NT2/D1 (cell line): ENCODE measurements around the gene ARF5.

Experiments
- DNase-seq: peaks from one replicate; pipeline ENCODE4 v3.0.0-alpha.2; 2011; ENCODE audit warnings: low read depth, low spot score
- H3K27me3 ChIP-seq: 2 replicates; pipeline ENCODE4 v1.6.0; 2011; ENCODE audit warnings: mild to moderate bottlenecking; ENCODE audit not compliant: insufficient read length, insufficient read depth
- H3K36me3 ChIP-seq: 2 replicates; pipeline ENCODE4 v1.6.1; 2011; ENCODE audit warnings: mild to moderate bottlenecking, low read length, mixed read lengths; ENCODE audit not compliant: insufficient read depth, insufficient read length
- H3K4me1 ChIP-seq: 2 replicates; pipeline ENCODE4 v1.5.1; 2011; ENCODE audit not compliant: insufficient read depth, insufficient read length
- H3K4me3 ChIP-seq: 2 replicates; pipeline ENCODE4 v1.5.1; 2011; ENCODE audit warnings: low read depth; ENCODE audit not compliant: insufficient read length
- H3K9ac ChIP-seq: 2 replicates; pipeline ENCODE4 v1.6.0; 2011; ENCODE audit warnings: low read depth; ENCODE audit not compliant: insufficient read length
- H3K9me3 ChIP-seq: 2 replicates; pipeline ENCODE4 v1.5.1; 2011; ENCODE audit warnings: mild to moderate bottlenecking, low read length; ENCODE audit not compliant: insufficient read depth
- SUZ12 ChIP-seq: IDR thresholded peaks from 2 replicates; pipeline ENCODE4 v1.6.1; 2011; ENCODE audit not compliant: insufficient read length, insufficient read depth; ENCODE audit errors: extremely low read depth
- YY1 ChIP-seq: IDR thresholded peaks from 2 replicates; pipeline ENCODE4 v1.6.1; 2011; ENCODE audit not compliant: insufficient read length, insufficient read depth
- ZNF274 ChIP-seq: IDR thresholded peaks from 2 replicates; pipeline ENCODE4 v1.6.1; 2011; ENCODE audit warnings: mild to moderate bottlenecking, low read depth, low read length

Gene ARF5

DNA sequence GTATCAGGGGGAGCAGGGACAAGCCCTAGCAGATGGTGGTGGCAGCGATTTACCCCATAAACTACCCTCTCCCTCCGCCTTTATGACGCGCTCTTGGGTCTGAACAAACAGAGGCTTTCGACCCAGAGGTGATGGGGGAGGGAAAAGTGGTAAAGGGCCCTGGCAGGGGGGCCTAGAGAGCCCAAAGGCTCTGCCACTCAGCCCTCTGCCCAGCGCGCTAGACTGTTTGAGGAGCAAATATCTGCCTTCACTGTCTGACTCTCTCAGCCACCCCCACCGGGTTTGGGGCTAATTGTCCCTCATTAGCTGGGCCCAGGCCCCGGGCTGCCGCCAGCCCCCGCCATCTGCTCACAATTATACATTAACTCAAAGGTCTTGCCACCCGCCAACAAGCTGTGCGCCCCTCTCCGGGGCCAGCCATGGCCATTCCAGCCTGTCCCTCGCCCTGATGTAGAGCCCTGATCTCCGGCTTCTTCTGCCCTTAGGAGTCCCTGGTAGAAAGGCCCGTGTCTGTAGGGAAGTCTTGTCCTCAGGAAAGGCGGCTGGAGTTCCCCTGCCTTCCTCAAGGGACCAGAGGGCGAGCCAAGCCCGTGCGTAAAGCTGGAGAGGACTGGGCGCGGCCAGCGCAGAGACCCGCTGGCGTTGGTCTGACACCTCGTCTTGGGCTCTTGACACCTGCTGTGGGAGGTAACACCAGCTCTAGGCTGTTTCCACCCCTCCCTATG is 31.6 kb downstream of the ARF5 start:
- no peak for DNase-seq
- peaks cover 45% of the 10 kb centered on the region for H3K27me3 ChIP-seq
- H3K36me3 ChIP-seq, result no peaks in the 10 kb centered on the region
- TF ChIP-seq SUZ12 (no peak), ZNF274 (no peak), YY1 (no peak)
- H3K9me3 ChIP-seq, result no peaks in the 10 kb centered on the region
- H3K4me3 ChIP-seq, result peak overlapping the region; percentile 36
- H3K4me1 ChIP-seq, result no peaks in the 10 kb centered on the region
- no peak overlapping the region for H3K9ac ChIP-seq

DNA sequence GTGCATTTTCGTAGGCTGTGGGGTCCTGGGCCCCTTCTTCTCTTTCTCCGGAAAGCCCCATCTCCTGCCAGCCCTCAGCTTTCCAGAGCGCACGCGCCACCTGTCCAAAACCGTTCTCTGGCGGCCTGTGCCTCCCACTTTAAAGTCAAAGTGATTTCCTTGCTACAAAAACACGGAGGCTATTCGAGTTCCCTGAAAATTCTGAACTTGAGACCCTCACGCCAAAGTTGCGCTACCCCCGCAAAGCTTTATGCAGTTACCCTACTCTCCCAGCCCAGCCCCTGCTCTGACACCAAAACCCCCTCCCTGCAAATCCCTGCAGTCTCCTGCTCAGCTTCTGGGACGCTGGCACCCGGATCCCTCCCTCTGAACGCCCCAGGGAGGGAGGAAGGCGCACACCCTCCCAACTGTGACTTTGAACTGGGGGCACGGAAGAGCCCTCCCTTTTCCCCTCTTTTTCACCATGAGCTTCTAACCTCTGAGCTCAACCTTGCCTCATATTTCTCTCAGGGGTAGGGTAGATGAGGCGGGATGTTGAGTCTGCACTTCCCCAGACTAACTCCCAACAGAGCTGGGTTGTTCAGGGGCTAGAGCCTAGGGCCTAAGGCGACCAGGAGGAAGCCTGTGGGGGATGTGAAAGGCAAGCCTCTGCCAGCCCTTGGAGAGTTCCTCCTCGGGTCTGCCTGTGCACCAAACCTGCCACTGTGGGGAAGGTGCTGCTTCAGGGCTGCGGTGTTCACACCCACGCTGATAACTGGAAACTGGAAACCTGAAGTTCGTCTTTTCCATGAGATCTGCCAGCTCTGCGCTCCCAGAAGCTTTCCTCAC is 32.4 kb downstream of the ARF5 start:
- TF ChIP-seq SUZ12 (no peak), YY1 (no peak), ZNF274 (no peak)
- no peak for DNase-seq
- Histone ChIP-seq H3K36me3 (no peaks in the 10 kb centered on the region), H3K4me3 (peak overlapping the region; percentile 36), H3K4me1 (no peaks in the 10 kb centered on the region), H3K27me3 (peaks cover 38% of the 10 kb centered on the region), H3K9ac (peak overlapping the region; percentile 43), H3K9me3 (no peaks in the 10 kb centered on the region)

DNA sequence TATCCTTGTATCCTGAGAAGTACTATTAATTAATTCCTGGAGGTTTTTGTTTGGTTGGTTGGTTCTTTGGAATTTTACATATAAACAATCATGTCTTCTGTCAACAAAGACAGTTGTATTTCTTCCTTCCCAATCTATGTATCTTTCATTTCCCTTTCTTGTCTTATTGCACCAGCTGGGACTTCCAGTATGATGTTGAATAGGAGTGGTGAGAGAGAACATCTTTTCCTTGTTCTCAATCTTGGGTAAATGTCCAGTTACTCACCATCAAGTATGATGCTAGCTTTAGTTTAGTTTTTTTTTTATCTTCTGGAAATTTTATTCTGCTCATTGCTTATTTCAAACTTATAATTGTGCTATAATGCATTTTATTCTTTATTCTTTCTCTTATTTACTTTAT is 37.1 kb downstream of the ARF5 start:
- Histone ChIP-seq H3K4me1 (no peaks in the 10 kb centered on the region), H3K4me3 (no peak overlapping the region), H3K9ac (no peak overlapping the region), H3K36me3 (no peaks in the 10 kb centered on the region), H3K27me3 (peaks cover 5% of the 10 kb centered on the region), H3K9me3 (no peaks in the 10 kb centered on the region)
- no peak for DNase-seq
- TF ChIP-seq ZNF274 (no peak), YY1 (no peak), SUZ12 (no peak)

DNA sequence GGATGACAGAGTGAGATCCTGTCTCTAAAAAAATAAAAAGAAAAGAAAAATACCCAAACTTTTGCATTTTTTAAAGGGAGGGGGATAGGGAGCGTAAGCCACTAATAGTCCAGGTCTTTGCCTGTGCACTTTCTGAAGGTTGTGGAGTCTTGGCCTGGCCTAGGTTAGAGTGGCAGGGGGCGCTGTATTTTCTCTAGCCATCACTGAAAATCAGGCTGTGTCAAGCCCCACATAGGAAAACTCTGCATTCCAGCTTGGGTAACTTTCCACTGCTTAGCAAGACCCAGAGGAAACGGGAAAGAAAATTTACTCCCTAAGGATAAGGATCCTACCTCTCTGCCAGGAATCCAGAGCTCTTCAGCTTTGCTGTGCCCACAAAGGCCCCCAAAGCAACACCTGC is 40.2 kb downstream of the ARF5 start:
- H3K9ac ChIP-seq, result no peak overlapping the region
- H3K9me3 ChIP-seq, result no peaks in the 10 kb centered on the region
- no peak overlapping the region for H3K4me3 ChIP-seq
- no peaks in the 10 kb centered on the region for H3K27me3 ChIP-seq
- H3K4me1 ChIP-seq, result no peaks in the 10 kb centered on the region
- no peak for TF ChIP-seq ZNF274
- no peak for TF ChIP-seq YY1
- TF ChIP-seq SUZ12, result no peak
- no peak for DNase-seq
- no peaks in the 10 kb centered on the region for H3K36me3 ChIP-seq

DNA sequence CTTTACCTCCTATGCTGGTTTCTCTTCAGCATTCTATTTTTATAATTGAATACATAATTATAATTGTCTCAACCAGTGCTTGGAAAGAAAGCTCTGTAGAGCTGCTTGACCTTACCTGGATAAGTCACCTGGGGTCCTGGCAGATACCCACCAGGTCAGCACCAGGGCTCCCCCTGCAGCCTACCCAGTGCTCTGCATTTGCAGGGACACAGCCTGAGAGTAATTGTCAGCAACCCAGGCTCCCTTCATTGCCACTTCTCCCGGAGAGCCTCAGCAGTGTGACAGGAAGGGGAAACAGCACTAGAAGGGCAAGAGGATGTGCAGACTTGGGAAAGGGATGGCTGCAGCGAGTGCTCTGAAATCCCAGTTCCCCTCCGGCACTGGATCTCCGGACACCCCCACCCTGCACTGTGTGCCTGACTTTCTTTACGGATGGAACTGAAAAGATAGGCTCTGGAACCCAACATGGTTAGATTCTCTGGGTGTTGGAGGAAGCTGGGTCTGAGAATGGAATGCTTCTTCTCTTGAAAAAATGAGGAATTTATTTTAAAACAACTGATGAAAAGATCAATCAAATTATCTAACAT is 41.1 kb downstream of the ARF5 start:
- H3K4me1 ChIP-seq, result no peaks in the 10 kb centered on the region
- H3K9me3 ChIP-seq, result no peaks in the 10 kb centered on the region; the same call in 1 of the 2 replicates
- H3K36me3 ChIP-seq, result no peaks in the 10 kb centered on the region
- H3K9ac ChIP-seq, result no peak overlapping the region
- no peak for DNase-seq
- no peak overlapping the region for H3K4me3 ChIP-seq
- TF ChIP-seq SUZ12 (no peak), YY1 (no peak), ZNF274 (no peak)
- H3K27me3 ChIP-seq, result no peaks in the 10 kb centered on the region

DNA sequence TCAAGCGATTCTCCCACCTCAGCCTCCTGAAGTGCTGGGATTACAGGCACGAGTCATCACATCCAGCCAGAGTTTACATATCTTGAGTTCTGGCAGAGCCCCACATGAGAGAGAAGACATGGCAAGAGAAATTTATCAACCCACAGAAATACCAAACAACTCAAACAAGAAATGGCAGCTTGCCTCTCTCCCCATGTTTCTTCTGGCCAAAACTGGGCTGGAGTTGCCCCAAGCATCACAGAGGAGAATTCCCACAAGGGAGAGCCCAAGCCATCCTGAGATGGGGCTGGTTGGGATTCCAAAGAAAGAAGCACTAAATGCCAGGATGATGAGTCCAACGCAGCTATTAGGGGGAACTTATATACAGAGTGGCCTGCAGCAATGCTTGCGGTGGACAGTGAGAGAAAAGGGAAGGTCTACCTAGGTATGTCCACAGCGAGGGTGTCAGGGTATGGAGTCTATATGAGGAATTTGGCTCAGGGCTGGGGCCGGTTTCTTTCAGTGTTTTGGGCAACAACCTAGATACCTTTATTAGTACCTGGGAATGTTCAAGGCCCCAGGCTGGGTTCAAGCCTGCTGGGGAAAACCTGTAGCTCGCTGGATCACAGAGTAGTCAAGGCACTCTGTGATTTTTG is 44.2 kb downstream of the ARF5 start:
- no peak overlapping the region for H3K9ac ChIP-seq
- H3K36me3 ChIP-seq, result no peaks in the 10 kb centered on the region
- DNase-seq, result no peak
- TF ChIP-seq YY1 (no peak), SUZ12 (no peak), ZNF274 (no peak)
- H3K4me1 ChIP-seq, result no peaks in the 10 kb centered on the region
- H3K27me3 ChIP-seq, result no peaks in the 10 kb centered on the region
- no peaks in the 10 kb centered on the region; the same call in 1 of the 2 replicates for H3K9me3 ChIP-seq
- H3K4me3 ChIP-seq, result no peak overlapping the region

DNA sequence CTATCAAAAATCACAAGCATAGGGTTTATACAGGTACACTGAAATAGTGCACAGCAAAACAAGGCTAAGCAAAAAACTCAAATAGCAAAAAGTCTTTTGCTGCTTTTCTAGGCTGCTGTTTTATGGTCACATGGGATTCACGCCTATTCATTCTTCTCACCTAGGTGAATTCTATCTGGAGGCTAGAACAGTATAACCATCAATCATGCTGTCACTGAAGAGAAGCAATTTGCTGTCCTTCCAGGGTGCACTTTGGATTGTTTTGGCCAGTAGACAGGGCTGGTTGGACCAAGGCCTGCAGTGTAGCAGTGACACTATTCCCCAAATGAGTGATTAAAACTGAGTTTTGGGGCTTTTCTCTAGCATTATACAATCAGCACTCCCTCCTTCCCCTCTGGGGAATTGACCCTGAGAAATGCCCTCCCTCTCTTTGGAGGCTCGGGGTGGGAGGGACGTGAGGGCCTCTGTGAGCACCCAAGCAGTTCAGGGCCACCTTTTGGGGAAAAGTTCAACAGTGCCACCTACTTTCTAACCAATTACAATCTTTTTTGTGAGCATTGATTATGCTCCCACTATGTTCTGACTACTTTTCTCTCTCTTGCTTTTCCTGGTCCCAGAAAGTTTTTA is 47.6 kb downstream of the ARF5 start:
- Histone ChIP-seq H3K36me3 (no peaks in the 10 kb centered on the region), H3K4me1 (no peaks in the 10 kb centered on the region), H3K9ac (no peak overlapping the region), H3K27me3 (no peaks in the 10 kb centered on the region), H3K4me3 (no peak overlapping the region), H3K9me3 (no peaks in the 10 kb centered on the region; the same call in 1 of the 2 replicates)
- no peak for DNase-seq
- TF ChIP-seq SUZ12 (no peak), ZNF274 (no peak), YY1 (no peak)
